Lower leg skin (tissue), 3 donors: ENCODE data around the gene CNPY1.

Experiments used
- CTCF ChIP-seq, 3 donors: fragments of 450-650 bp; IDR thresholded peaks; one replicate each; pipeline ENCODE4 v1.5.1; 2016; ENCODE audit warnings: antibody characterized with exemption in 3 of 3, mild to moderate bottlenecking in 3 of 3, moderate library complexity in 2 of 3
- POLR2A ChIP-seq, 2 donors: fragments of 450-650 bp; IDR thresholded peaks; one replicate each; pipeline ENCODE4 v1.6.1; 2016 to 2017; ENCODE audit warnings: antibody characterized with exemption in 2 of 2, mild to moderate bottlenecking in 1 of 2, moderate library complexity in 1 of 2

GRCh38 chr7:155513543-155514285 lies 32.6 kb downstream of the CNPY1 start:
- no peak for TF ChIP-seq CTCF (IDR thresholded peaks at IDR 0.05)
- no peak for TF ChIP-seq POLR2A (IDR thresholded peaks at IDR 0.05)
